GM18870 (cell line): ENCODE measurements around the gene DNAJA3.

Source experiments
- ATAC-seq: cut with Tn5 transposase; IDR thresholded peaks from one replicate; pipeline ENCODE4 v1.9.1; 2021; ENCODE audit warnings: moderate library complexity; ENCODE audit not compliant: unreplicated experiment

DNAJA3 gene

GRCh38 chr16:4404967-4405696 lies 20.5 kb upstream of the DNAJA3 start:
- ATAC-seq, result no peak

- ATAC-seq, result no peak
These were observed 17.9 kb upstream of the DNAJA3 start for GRCh38 chr16:4407543-4408322.

- no peak for ATAC-seq
These were observed 17.4 kb upstream of the DNAJA3 start for GRCh38 chr16:4408323-4408690.

- no peak for ATAC-seq
These were observed 16.4 kb upstream of the DNAJA3 start for GRCh38 chr16:4409081-4409932.

GRCh38 chr16:4410335-4411075 lies 15.2 kb upstream of the DNAJA3 start:
- ATAC-seq, result no peak

GRCh38 chr16:4411684-4412083 lies 14.0 kb upstream of the DNAJA3 start:
- no peak for ATAC-seq

GRCh38 chr16:4412159-4412558 lies 13.5 kb upstream of the DNAJA3 start:
- no peak for ATAC-seq

GRCh38 chr16:4412854-4413253 lies 12.8 kb upstream of the DNAJA3 start:
- ATAC-seq, result no peak

GRCh38 chr16:4414187-4414917 lies 11.3 kb upstream of the DNAJA3 start:
- peak; percentile 83 for ATAC-seq

GRCh38 chr16:4415538-4416199 lies 10.0 kb upstream of the DNAJA3 start:
- ATAC-seq, result no peak

GRCh38 chr16:4416200-4417032 lies 9.3 kb upstream of the DNAJA3 start, which contains the start of gene CORO7:
CORO7 (minus strand) TSS chr16:4416596; CDS start chr16:4416518, 78 bp downstream.
- ATAC-seq, result peak; percentile 27

- no peak for ATAC-seq
These were observed 6.2 kb upstream of the DNAJA3 start for GRCh38 chr16:4419402-4419959.

GRCh38 chr16:4420505-4421105 lies 5.1 kb upstream of the DNAJA3 start:
- ATAC-seq, result no peak

GRCh38 chr16:4426021-4426684 lies 485 bp downstream of the DNAJA3 start:
- ATAC-seq, result peak; percentile 19

- no peak for ATAC-seq
These were observed 1.2 kb downstream of the DNAJA3 start for GRCh38 chr16:4426722-4427372.

GRCh38 chr16:4428500-4428899 lies 2.8 kb downstream of the DNAJA3 start:
- ATAC-seq, result no peak

- no peak for ATAC-seq
These were observed 5.4 kb downstream of the DNAJA3 start for GRCh38 chr16:4431023-4431422.
